GM18511 (cell line): ENCODE data around the gene ME3.
A peak's percentile ranks its signal among the peaks of the same experiment; 100 is the strongest.

Source experiments
- ATAC-seq: cut with Tn5 transposase; IDR thresholded peaks from one replicate; pipeline ENCODE4 v1.9.1; 2021; ENCODE audit warnings: mild to moderate bottlenecking, moderate library complexity; ENCODE audit not compliant: unreplicated experiment

Gene ME3

GRCh38 chr11:86693518-86693917 lies 21.1 kb upstream of the ME3 start:
- no peak for ATAC-seq

- no peak for ATAC-seq
Measured at GRCh38 chr11:86692746-86693145, 20.3 kb upstream of the ME3 start.

GRCh38 chr11:86692317-86692716 lies 19.9 kb upstream of the ME3 start:
- ATAC-seq, result no peak

GRCh38 chr11:86688398-86689179 lies 16.2 kb upstream of the ME3 start:
- ATAC-seq, result no peak

- ATAC-seq, result no peak
Measured at GRCh38 chr11:86687185-86687778, 14.9 kb upstream of the ME3 start.

- no peak for ATAC-seq
Measured at GRCh38 chr11:86686531-86686930, 14.1 kb upstream of the ME3 start.

- ATAC-seq, result no peak
Measured at GRCh38 chr11:86681483-86681756, 9.0 kb upstream of the ME3 start.

GRCh38 chr11:86680716-86681482 lies 8.5 kb upstream of the ME3 start:
- no peak for ATAC-seq

- ATAC-seq, result no peak
Measured at GRCh38 chr11:86678823-86679222, 6.4 kb upstream of the ME3 start.

- no peak for ATAC-seq
Measured at GRCh38 chr11:86678296-86678695, 5.9 kb upstream of the ME3 start.

GRCh38 chr11:86676533-86677154 lies 4.2 kb upstream of the ME3 start:
- ATAC-seq, result no peak

GRCh38 chr11:86676010-86676409 lies 3.6 kb upstream of the ME3 start:
- ATAC-seq, result no peak

- no peak for ATAC-seq
Measured at GRCh38 chr11:86675017-86675416, 2.6 kb upstream of the ME3 start.

GRCh38 chr11:86673872-86674750 lies 1.7 kb upstream of the ME3 start:
- ATAC-seq, result no peak

GRCh38 chr11:86673055-86673843 lies 833 bp upstream of the ME3 start:
- no peak for ATAC-seq

- peak; percentile 34 for ATAC-seq
Measured at GRCh38 chr11:86671531-86672006, 847 bp downstream of the ME3 start.

- no peak for ATAC-seq
Measured at GRCh38 chr11:86670911-86671310, 1.5 kb downstream of the ME3 start.

GRCh38 chr11:86670181-86670580 lies 2.2 kb downstream of the ME3 start:
- ATAC-seq, result no peak

- ATAC-seq, result no peak
Measured at GRCh38 chr11:86669424-86669823, 3.0 kb downstream of the ME3 start.

GRCh38 chr11:86668929-86669328 lies 3.5 kb downstream of the ME3 start:
- ATAC-seq, result no peak
